Body of pancreas (tissue), 4 donors: ENCODE data around the gene SLC6A3. TPM values are rescaled to one million over a fixed set of nuclear protein-coding genes. Genes with fewer than 3 reads are reported as not detected.
A peak's percentile ranks its signal among the peaks of the same experiment; 100 is the strongest.

Experiments
- ATAC-seq: fragments of 150-250 bp; one replicate; pipeline ENCODE4 v1.9.1; 2016
- DNase-seq, 4 donors: peaks; one replicate each; pipeline ENCODE4 v3.0.0-alpha.2; 2019
- H3K27ac ChIP-seq, 4 donors: fragments of 200-600 bp; sonication (generic); 1 replicate in 3 of 4; 2 replicates in 1 of 4; pipeline versions ENCODE4 v1.5.1 to v1.6.1; 2016 to 2019; ENCODE audit warnings: mild to moderate bottlenecking in 1 of 4, mixed read lengths in 1 of 4, moderate library complexity in 1 of 4
- H3K27me3 ChIP-seq, 2 donors: fragments of 200-600 bp; sonication (generic); one replicate each; pipeline ENCODE4 v1.6.0; 2016; ENCODE audit warnings: mild to moderate bottlenecking in 1 of 2
- H3K36me3 ChIP-seq, 2 donors: fragments of 200-600 bp; sonication (generic); replicated peaks in 1 of 2; 2 replicates each; pipeline ENCODE4 v1.5.1; 2016; ENCODE audit warnings: low read depth in 2 of 2; ENCODE audit not compliant: insufficient read depth in 1 of 2
- H3K4me1 ChIP-seq: fragments of 200-600 bp; sonication (generic); one replicate; pipeline ENCODE4 v1.6.0; 2016
- H3K4me3 ChIP-seq, 2 donors: fragments of 200-600 bp; sonication (generic); 1 replicate in 1 of 2; 2 replicates in 1 of 2; pipeline ENCODE4 v1.5.1; 2016 to 2019
- H3K9me3 ChIP-seq, 3 donors: fragments of 200-600 bp; sonication (generic); 1 replicate in 2 of 3; 2 replicates in 1 of 3; pipeline ENCODE4 v1.5.1; 2016
- POLR2A ChIP-seq, 3 donors: fragments of 450-650 bp; IDR thresholded peaks; one replicate each; pipeline ENCODE4 v1.6.1; 2016; ENCODE audit warnings: antibody characterized with exemption in 3 of 3, mild to moderate bottlenecking in 2 of 3
- WGBS, 2 donors: methylation state at CpG; one replicate each; pipeline ENCODE4 v1.1.5; 2017; 5-methylcytosine and 5-hydroxymethylcytosine counted together
- intact Hi-C: fragments of 100-400 bp; cut with DNase I; formaldehyde crosslinking; loops from one replicate; pipeline ENCODE4 v1.15.1; 2023
- total RNA-seq, 2 donors: library from RNA; depleted of rRNA; stranded (reverse); fragments of >200 nt; gene quantifications; one replicate each; pipeline ENCODE4 v1.1.0, GENCODE V29; 2016
- TF ChIP-seq, protein P1 (sequence below), 7 experiments: fragments of 450-650 bp in 4 of 7; fragments of 200-600 bp in 3 of 7; sonication (generic) in 3 of 7; IDR thresholded peaks; one replicate each; pipeline ENCODE4 v1.5.1; 2016 to 2019; ENCODE audit warnings: antibody characterized with exemption in 7 of 7

Gene SLC6A3
- total RNA-seq, 2 donors from 2014 or later, result not detected

DNA sequence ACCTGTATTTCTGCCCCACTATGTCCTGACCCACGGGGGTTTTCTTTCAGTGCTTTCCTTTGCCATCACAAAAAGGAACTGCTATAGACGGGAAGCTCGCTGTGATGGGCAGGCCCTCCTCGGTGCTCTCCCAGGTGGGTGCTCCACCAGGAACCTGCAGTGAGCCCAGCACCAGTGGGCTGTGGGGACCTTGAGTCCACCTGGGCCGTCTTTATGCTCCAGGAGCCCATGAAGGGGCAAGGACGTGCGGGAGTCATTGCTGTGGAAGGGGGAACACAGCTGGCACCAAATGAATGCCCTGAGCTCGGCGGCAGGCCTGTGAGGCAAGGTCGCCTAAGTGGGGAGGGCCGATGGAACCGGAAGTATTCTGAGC is 36.7 kb upstream of the SLC6A3 start:
- Histone ChIP-seq H3K27ac (no peak overlapping the region), H3K4me3 (no peak overlapping the region), H3K27me3 (no peaks in the 10 kb centered on the region), H3K9me3 (no peaks in the 10 kb centered on the region), H3K36me3 (peaks cover 0 to 5% of the 10 kb centered on the region in 2 donors), H3K4me1 (no peaks in the 10 kb centered on the region)
- TF ChIP-seq, protein P1, sequence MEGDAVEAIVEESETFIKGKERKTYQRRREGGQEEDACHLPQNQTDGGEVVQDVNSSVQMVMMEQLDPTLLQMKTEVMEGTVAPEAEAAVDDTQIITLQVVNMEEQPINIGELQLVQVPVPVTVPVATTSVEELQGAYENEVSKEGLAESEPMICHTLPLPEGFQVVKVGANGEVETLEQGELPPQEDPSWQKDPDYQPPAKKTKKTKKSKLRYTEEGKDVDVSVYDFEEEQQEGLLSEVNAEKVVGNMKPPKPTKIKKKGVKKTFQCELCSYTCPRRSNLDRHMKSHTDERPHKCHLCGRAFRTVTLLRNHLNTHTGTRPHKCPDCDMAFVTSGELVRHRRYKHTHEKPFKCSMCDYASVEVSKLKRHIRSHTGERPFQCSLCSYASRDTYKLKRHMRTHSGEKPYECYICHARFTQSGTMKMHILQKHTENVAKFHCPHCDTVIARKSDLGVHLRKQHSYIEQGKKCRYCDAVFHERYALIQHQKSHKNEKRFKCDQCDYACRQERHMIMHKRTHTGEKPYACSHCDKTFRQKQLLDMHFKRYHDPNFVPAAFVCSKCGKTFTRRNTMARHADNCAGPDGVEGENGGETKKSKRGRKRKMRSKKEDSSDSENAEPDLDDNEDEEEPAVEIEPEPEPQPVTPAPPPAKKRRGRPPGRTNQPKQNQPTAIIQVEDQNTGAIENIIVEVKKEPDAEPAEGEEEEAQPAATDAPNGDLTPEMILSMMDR (IDR thresholded peaks at IDR 0.05), result no peak
- no peak for TF ChIP-seq POLR2A (IDR thresholded peaks at IDR 0.05)
- intact Hi-C loops, result no loop called here
- 81 to 89% methylated on average over 10 to 12 of the region's 12 CpGs for WGBS, 2 donors
- DNase-seq, result no peak
- no peak for ATAC-seq

DNA sequence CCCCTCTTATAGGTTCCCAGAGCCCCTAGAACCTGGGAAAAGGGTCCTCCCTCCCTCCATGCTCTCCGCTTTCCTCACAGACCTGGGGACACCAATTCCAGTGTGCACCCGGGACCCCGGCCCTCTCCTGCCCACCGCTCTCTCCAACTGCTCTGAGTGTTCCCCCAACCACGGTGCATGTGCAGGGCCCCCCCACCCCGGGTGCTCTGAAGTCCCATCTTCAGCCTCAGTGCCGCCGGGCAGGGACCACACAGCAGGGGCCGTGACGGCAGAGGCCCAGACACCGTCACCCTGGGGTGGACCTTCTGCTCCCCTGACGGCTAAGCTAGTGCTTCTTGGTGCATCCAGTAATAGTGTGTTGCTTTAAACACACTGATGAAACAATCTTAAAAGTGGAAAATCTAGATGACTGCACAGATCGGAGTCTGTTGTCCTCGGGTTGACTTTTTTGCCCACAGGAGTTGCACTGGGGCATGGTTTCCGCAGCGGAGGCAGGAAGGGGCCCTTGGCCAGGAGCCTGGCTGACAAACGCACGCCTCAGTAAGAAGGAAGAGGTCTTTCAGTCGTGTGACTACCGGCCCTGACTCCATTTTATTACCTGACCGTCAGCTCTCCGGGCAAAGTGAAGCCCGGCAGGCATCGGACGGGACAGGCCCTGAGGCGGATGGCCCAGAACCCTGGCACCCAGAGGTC is 36.2 kb upstream of the SLC6A3 start:
- Histone ChIP-seq H3K4me1 (no peaks in the 10 kb centered on the region), H3K9me3 (no peaks in the 10 kb centered on the region), H3K27ac (no peak overlapping the region), H3K36me3 (peaks cover 0 to 8% of the 10 kb centered on the region in 2 donors), H3K27me3 (no peaks in the 10 kb centered on the region), H3K4me3 (no peak overlapping the region)
- WGBS, 2 donors, result 79 to 90% methylated on average over 24 to 26 of the region's 26 CpGs
- ATAC-seq (no peak), DNase-seq (no peak)
- TF ChIP-seq, protein P1 (IDR thresholded peaks at IDR 0.05), result no peak
- no peak for TF ChIP-seq POLR2A (IDR thresholded peaks at IDR 0.05)
- intact Hi-C loops, result no loop called here

- H3K27me3 ChIP-seq, result no peaks in the 10 kb centered on the region
- DNase-seq, result no peak
- TF ChIP-seq POLR2A (IDR thresholded peaks at IDR 0.05), result no peak
- TF ChIP-seq, protein P1 (IDR thresholded peaks at IDR 0.05), result no peak
- no peaks in the 10 kb centered on the region for H3K4me1 ChIP-seq
- 76 to 79% methylated on average over 6 to 12 of the region's 12 CpGs for WGBS, 2 donors
- H3K27ac ChIP-seq, result no peak overlapping the region
- ATAC-seq, result no peak
- intact Hi-C loops, result no loop called here
- H3K36me3 ChIP-seq, result peaks cover 0 to 7% of the 10 kb centered on the region in 2 donors
- no peaks in the 10 kb centered on the region for H3K9me3 ChIP-seq
- no peak overlapping the region for H3K4me3 ChIP-seq
Measured at GRCh38 chr5:1480806-1481205, 35.6 kb upstream of the SLC6A3 start.

DNA sequence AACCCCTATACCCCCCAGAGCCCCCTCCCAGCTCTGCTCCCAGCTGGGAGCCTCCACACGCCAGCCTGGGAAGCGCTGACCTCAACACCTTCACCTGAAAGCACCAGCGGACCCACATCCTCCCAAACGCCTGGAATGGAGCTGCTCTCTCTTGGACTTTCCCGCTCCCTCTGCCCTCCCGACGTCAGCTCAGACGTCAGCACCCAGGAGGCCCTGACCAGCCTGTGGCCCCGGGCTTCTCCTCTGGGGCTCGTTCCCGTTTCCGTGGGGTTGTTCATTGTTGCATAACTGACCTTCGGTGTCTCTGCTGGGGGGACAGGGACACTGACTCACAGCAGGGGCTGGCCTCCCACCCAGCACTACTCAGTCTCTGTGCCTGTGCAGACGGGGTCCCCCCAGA is 35.0 kb upstream of the SLC6A3 start:
- DNase-seq (peak in 2 of 4 donors; percentile 21 to 70), ATAC-seq (peak; percentile 12)
- intact Hi-C loops, result no loop called here
- peak in 1 of 3 donors; percentile 16 for TF ChIP-seq POLR2A (IDR thresholded peaks at IDR 0.05)
- TF ChIP-seq, protein P1 (IDR thresholded peaks at IDR 0.05), result no peak
- H3K4me1 ChIP-seq, result no peaks in the 10 kb centered on the region
- H3K9me3 ChIP-seq, result no peaks in the 10 kb centered on the region
- peaks cover 0 to 7% of the 10 kb centered on the region in 2 donors for H3K36me3 ChIP-seq
- WGBS, 2 donors, result 51 to 71% methylated on average over 12 to 14 of the region's 14 CpGs
- no peaks in the 10 kb centered on the region for H3K27me3 ChIP-seq
- peak overlapping the region in 1 of 4 donors; percentile 56 for H3K27ac ChIP-seq
- no peak overlapping the region for H3K4me3 ChIP-seq
